Caki2 (cell line): ENCODE measurements around the gene PCDHA5. TPM values are rescaled to one million over a fixed set of nuclear protein-coding genes. Genes with fewer than 3 reads are reported as not detected.
"Not testable (repeated sequence)": the region's sequence is repeated elsewhere in the genome, so short reads cannot be mapped to it uniquely, and the experiment has no call there.

ENCODE experiments used
- DNase-seq: peaks from one replicate; pipeline ENCODE4 v3.0.0-alpha.2; 2015; ENCODE audit warnings: low read depth
- in situ Hi-C: cut with HindIII; loops from 2 replicates; pipeline ENCODE4 v1.10.0; 2016; ENCODE audit warnings: low sequenced_read_pairs, low pct_unique_long_range_greater_than_20kb, mixed read lengths
- total RNA-seq: library from RNA; depleted of rRNA; stranded (reverse); fragments of >200 nt; shearing (Covaris generic); gene quantifications from 2 replicates; pipeline ENCODE4 v1.2.3, GENCODE V29; 2014; ENCODE audit warnings: low replicate concordance

The PCDHA5 gene
- total RNA-seq, 1 experiment from 2014 or later: 2.8 TPM

- in situ Hi-C loops, DNase-seq: not testable (repeated sequence)
Measured at GRCh38 chr5:140808241-140808888, 13.0 kb upstream of the PCDHA5 start.

- in situ Hi-C loops: no loop called here
- no peak for DNase-seq
Measured at GRCh38 chr5:140808889-140809291, 12.5 kb upstream of the PCDHA5 start.

GRCh38 chr5:140822281-140822629, 842 bp downstream of the PCDHA5 start:
- no peak for DNase-seq
- in situ Hi-C loops: no loop called here

GRCh38 chr5:140822969-140823368, 1.6 kb downstream of the PCDHA5 start:
- DNase-seq, in situ Hi-C loops: not testable (repeated sequence)

GRCh38 chr5:140823475-140823874, 2.1 kb downstream of the PCDHA5 start:
- in situ Hi-C loops: no loop called here
- no peak for DNase-seq

- DNase-seq: no peak
- in situ Hi-C loops: no loop called here
Measured at GRCh38 chr5:140827704-140828361, 6.4 kb downstream of the PCDHA5 start, which contains the start of gene PCDHA6. TSS of gene PCDHA6 (plus strand) at chr5:140827960. CDS start at chr5:140828092, 132 bp downstream.

- in situ Hi-C loops: no loop called here
- DNase-seq: no peak
Measured at GRCh38 chr5:140828362-140828737, 6.9 kb downstream of the PCDHA5 start.

GRCh38 chr5:140829511-140830501, 8.4 kb downstream of the PCDHA5 start:
- in situ Hi-C loops, DNase-seq: not testable (repeated sequence)

GRCh38 chr5:140833993-140834392, 12.6 kb downstream of the PCDHA5 start, which contains the start of gene PCDHA7:
TSS of gene PCDHA7 (plus strand) at chr5:140834269. CDS start at chr5:140834384, 115 bp downstream.
- in situ Hi-C loops: no loop called here
- DNase-seq: no peak

- in situ Hi-C loops, DNase-seq: not testable (repeated sequence)
Measured at GRCh38 chr5:140834439-140835008, 13.1 kb downstream of the PCDHA5 start.

- DNase-seq: no peak
- in situ Hi-C loops: no loop called here
Measured at GRCh38 chr5:140835622-140836510, 14.5 kb downstream of the PCDHA5 start.

GRCh38 chr5:140840978-140841962, 19.9 kb downstream of the PCDHA5 start, which contains the start of gene PCDHA8:
TSS of gene PCDHA8 (plus strand) at chr5:140841187. CDS start at chr5:140841322, 135 bp downstream.
- in situ Hi-C loops: no loop called here

GRCh38 chr5:140842798-140843733, 21.7 kb downstream of the PCDHA5 start:
- DNase-seq: no peak
- in situ Hi-C loops: no loop called here

More at GRCh38 chr5:140840978-140841962, 19.9 kb downstream of the PCDHA5 start, which contains the start of gene PCDHA8:
- DNase-seq: peak; percentile 10

- in situ Hi-C loops, DNase-seq: not testable (repeated sequence)
Measured at GRCh38 chr5:140848139-140849102, 27.0 kb downstream of the PCDHA5 start, which contains the start of gene PCDHA9. TSS of gene PCDHA9 (plus strand) at chr5:140848382. CDS start at chr5:140848496, 114 bp downstream.
